Activated naive CD4-positive, alpha-beta T cell treated with Interleukin-2 at 50 U/mL for 16 hours (primary cell): ENCODE measurements around the gene SCUBE2.
A peak's percentile ranks its signal among the peaks of the same experiment; 100 is the strongest.

ENCODE experiments used
- DNase-seq: peaks from one replicate; pipeline ENCODE4 v3.0.0-alpha.2; 2020

SCUBE2 gene

DNA sequence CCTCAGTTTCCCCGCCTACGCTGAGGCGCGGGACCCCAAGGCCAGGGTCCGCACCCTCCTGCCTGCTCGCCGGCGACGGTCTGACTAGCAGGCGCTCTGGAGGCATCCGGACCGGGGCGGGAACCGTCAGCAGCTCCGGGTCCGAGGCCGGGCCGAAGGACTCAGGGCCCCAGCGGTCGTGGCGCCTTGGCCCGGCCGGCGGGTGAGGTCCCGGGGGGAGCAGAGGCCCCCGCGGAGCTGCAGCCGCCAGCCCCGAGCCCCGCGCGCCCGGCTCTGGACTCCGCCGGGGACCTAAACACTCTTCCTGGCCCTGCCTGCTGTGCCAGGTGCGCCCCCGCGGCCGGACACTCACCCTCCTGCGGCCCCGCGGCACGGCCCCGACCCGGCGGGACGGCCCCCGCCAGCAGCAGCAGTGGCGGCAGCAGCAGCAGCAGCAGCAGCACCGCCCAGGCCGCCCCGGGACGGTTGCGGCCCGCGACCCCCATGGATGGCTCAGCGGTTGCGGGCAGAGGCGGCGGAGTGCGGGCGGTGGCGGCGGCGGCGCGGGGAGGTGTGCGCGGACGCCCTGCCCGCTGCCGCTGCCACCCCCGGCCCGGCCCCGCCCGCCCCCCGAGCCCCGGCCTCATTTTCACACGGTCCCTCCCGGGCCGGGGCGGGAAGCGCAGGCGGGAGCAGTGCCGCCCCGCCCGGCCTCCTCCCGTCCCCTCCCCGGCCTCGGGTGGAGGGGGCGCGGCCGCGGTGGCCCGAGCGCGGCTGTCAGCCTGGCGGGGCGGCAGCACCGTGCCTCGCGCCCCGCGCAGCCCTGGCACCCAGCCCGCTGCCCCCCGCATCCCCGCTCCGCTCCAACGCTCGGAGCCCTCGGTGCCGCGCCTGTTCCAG, at the start of gene SCUBE2:
Gene SCUBE2 (minus strand): TSS at position 556 of the 879 bp plus-strand sequence. CDS start 71 bp downstream, at position 485.
- DNase-seq = no peak

DNA sequence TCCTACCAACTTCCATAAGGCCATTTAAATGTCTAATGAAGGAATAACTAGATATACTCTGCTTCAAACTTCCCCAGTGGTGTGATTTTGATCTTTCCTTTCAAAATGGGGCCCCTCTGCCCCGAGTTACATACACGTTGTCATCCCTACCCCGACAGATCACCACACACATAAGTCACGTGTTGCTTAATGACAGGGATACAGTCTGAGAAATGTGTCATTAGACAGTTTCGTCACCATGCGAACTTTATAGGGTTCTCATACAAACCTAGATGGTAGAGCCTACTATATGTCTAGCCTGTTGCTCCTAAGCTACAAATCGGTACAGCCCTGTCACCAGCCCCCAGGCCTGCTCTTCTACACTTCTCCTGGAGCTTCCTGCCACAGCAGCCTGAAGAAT, 49.8 kb upstream of the SCUBE2 start:
- no peak for DNase-seq

DNA sequence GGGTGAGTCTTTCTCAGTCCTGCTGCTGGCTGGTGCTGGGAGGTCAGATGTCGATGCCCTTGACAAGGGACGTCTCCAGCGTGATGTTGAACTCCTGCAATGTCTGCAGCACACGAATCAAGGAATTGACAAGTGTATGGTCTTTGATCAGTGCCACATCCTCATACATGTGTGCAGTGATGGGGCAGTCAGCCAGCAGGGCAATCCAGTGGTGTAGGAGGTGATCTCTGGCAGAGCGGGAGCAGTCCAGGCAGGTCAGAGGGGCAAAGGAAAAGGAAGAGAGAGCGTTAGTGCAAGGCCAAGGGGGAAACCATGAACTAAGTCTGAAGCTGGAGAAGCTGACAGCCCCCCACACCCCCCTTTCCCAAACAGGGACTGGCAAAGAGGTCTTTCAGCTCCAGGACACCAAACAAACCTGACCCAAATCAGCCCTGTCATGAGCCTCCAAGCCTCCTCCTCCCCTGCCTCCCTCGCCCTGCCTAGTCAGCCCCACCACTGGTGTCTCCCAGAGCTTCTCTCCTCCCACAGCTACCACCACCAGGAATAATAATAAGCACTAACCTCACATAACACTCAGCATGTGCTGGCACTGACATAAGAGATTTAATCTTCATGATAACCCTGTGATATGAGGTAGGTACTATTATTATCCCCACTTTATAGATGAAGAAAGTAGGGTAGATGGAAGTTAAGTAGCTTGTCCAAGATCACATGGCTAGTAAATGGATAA, 48.4 kb upstream of the SCUBE2 start:
- no peak for DNase-seq

DNA sequence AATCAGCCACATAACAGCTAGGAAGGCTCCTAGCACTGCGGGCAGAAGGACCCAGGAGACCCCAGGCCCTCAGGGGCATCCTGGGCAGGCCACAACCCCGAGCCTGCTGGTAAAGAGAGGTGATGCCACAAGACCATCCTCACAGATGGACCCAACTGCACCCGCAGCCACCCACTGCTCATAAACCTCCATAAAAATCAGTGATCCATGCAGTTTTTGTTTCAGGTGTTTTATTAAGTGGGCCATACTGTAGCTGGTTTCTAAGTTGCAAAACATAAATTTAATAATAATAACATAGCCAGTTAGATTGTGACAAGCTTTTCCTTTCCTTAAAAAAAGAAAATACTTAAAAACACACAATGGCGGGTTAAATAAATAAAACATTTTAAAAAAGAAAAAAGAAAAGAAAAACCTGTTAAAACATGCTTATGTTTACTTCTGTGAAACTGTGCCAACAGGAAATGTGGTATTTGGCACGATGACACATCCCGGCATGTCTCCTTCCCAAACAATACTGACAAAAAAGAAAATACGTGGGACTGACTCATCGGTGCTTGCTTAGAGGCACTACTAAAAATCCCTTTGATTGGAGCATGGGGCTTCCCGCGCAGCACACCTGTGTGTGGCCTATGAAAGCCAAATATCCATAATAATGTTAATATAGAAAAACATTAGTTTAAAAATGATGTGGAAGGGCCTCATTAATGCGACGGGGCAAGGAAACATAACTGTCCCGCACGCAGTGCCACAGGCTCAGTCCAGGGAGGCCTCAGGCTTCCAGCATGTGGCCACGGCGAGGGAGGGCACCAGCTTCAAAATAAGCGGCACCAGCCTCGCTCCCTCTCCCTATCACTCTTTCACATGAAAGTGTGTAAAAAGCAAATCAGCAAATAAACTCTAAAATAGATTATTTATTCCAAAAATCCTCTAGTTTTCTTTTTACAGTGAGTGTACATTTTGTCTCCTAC, 47.5 kb upstream of the SCUBE2 start:
- DNase-seq = peak; percentile 30

DNA sequence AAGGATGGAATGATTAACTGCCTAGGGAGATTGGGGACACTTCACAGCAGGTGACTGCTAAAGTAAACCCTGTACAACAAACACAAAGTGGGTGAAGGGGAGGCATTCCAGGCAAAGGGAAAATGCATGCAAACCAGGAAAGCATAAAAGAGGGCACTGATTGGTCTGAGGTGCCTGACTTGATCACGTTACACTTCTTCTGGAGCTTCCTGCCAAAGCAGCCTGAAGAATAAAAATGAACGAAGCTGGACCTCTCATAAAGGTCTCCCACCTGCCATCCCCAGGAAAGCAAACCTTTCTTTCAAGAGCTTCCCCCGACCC, 46.7 kb upstream of the SCUBE2 start:
- DNase-seq = no peak

DNA sequence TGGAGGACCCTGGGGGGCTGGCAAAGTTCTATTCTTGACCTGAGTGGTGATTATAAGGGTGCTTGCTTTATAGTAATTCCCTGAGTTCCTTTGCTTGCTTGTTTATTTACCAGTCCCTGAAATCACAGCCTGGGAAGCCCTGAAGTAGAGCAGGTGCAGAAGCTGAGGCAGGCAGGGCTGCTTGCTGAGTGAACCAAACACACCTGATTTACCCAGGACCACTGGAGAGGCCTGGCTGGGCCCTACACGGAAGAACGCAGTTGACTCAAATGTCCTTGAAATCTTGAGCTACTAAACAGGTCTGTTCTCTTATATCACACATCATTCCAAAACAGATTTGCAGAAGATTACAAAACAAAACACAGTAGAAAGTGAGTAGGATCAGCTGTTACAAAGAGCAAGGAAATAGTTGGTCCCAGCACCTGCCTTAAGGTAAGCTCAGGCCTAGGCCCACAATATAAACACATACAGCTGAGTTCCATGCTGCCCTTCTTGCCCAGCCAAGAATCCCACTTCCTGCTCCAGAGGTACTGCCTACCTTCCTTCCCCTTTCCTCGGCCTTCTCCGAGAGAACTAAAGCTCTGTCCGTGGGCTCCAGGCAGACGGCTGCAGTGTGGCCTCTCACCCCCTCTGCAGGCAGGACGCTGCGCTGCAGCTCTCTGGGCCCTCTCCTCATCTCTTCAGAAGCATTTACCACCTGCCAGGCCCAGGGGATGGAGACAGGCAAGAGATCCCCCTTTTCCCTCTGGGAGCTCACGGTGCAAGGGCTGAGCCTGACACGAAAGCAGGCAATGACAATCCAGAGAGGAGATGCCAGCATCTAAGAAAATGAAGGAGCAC, 46.1 kb upstream of the SCUBE2 start:
- DNase-seq = peak; percentile 77

DNA sequence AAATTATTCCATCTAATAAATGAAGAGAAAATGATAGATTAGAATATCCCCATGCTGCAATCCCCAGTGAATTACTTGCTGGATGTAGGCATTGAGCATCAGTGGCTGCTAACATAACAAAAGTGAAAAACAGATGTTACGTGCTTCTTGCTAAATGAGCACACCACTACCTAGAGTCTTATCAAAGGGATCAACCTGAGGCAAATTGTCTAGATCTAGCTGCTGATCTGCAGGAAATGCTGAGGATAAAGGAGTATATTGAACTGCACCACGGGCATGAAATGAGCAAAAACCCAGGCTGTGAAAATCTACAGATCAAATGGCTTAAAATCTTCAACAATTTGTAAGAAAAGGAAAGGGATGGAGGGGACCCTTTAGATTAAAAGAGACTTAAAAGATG, 45.3 kb upstream of the SCUBE2 start:
- no peak for DNase-seq

DNA sequence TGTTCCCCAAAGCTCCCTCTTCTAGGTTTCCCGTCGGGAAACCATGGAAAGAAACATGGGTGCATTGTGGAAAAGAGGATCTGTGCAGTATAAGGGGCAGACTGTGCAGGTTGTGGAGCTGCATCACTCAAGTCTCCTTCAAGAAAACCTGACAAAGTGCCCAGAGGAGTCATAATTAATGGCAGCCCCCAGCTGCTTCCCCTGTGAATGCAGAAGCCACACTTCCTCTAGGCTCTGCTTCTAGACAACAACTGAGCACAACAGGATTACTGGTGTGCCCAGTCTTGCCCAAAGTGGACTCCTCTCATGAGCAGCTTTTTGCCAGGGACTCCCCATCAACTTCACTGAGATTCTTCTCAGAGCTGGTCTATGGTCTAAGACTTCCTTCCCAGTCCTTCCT, 42.6 kb upstream of the SCUBE2 start:
- no peak for DNase-seq

DNA sequence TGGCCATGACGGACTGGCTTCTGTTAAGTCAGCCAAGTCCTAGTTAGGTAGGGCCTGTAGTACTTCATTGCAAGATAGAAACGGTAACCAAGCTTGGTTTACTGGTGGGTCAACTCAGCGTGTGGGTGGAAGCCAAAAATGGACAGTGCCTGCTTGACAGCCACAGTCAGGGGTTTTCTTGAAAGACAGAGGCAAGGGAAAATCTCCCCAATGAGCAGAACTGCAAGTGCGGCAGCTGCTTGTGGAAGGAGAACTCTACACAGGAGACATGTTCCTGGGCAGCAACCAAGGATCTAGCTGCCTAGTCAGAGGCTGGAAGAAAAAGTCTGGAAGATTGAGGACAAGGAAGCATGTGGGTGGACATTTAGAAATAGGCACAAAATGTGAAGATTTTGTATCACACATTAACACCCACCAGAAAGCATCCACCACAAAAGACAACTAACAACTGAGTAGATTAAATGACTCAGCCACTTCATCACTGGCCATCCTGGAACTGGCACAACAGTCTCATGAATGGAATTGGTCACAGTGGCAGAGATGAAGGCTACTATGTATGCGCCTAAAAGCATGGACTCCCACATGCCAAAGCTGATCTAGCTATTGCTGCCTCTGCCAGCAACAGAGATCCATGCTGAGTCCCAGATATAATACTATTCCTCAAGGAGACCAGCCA, 40.9 kb upstream of the SCUBE2 start:
- DNase-seq = no peak

DNA sequence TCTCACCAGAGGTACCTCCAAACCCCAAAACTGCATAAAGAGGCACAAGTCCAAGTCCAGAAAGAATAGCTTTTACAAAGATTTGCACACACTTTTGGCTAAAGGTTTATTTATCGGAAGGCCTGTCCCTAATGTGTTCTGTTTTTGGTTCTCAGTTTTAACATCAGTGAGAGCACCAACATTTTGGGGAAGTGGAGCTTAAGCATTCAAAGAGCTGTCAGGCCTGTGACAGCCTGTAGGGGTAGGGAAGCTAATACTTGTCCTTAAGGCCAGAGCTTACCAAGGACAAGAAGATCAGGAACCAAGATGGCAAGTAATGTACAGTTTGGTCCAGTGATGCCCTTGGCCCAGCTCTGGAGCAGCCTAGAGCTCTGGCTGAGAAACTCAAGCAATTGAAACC, 38.9 kb upstream of the SCUBE2 start:
- no peak for DNase-seq

DNA sequence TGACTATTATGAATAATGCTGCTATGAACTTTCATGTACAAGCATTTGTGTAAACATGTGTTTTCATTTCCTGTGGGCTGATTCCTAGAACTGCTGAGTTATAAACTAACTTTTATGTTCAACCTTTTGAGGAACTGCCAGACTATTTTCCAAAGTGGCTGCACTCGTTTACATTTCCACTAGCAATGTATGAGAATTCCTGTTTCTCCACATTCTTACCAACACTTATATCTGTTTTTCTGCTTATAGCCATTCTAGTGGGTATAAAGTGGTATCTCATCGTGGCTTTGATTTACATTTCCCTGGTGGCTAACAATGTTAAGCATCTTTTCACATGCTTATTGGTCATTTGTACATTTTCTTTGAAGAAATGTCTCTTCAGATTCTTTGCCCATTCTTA, 35.2 kb upstream of the SCUBE2 start:
- no peak for DNase-seq

DNA sequence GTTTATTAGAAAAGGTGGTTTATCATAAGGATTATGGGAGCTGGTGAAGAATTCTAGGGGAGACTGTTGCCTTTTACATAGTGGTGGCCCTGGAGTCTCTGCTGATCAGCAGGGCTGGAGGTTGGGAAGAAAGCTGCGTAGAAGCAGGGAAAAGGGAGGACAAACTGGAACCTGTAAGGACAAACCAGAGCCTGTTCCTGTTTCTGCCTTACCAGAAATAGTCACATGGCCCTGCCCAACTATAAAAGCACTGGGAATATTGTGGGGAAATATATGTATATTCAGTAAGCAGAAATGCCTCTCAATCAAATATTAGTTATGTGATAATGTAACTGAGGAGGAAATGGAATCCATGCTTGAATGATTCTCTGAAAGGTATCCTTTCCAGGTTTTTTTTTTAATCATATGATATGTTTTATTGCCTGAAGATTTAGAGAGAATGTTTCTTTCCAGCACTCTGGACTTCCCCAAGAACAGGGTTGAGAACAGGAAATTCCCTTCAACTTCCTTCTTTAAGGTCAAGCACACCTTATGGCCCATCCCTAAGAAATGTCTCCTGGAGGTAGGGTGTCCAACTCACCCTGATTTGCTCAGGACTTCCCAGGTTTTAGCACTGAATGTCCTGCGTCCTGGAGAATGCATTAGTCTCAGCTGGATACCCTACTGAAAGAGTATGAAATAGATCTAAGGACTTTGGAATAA, 33.9 kb upstream of the SCUBE2 start:
- no peak for DNase-seq

DNA sequence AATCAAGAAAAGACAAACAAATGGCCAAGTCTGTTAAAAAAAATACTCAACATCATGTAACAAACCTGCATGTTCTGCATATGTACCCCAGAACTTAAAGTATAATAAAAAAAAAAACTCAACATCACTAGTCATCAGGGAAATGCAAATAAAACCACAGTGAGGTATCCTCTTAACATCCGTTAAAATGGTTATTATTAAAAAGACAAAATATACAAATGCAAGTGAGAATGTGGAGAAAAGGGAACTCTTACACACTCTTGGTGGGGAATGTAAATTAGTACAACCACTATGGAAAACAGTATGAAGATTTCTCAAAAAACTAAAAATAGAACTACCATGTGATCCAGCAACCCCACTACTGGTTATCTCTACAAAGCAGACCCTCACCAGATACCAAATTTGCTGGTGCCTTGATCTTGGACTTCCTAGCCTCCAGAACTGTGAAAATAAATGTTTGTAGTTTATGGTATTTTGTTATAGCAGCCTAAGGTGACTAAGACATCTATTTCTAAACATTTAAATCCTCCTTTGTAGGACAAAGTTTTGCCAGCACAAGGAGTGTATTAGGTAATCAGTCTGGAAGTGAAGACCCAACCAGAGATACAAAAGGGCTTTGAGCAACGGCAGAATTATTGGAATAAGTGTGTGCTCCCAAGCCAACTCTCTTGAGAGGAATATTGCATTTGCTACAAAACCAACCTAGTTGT, 32.4 kb upstream of the SCUBE2 start:
- no peak for DNase-seq

DNA sequence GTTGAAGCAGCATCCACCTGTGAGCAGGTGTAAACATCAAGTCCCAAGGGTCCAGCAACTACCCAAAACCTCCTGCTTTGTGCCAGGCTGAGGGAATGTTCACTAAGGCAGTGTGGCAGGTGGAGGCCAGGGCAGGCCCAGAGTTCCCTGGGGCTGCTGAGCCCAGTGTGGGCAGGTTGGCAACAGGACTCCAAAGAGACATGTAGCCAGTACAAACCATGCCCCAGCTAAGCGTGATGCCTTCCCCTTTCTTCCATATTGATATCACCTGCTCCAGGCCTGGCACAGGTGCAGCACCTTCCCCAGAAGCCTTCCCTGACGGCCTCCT, 30.0 kb upstream of the SCUBE2 start:
- DNase-seq = no peak

DNA sequence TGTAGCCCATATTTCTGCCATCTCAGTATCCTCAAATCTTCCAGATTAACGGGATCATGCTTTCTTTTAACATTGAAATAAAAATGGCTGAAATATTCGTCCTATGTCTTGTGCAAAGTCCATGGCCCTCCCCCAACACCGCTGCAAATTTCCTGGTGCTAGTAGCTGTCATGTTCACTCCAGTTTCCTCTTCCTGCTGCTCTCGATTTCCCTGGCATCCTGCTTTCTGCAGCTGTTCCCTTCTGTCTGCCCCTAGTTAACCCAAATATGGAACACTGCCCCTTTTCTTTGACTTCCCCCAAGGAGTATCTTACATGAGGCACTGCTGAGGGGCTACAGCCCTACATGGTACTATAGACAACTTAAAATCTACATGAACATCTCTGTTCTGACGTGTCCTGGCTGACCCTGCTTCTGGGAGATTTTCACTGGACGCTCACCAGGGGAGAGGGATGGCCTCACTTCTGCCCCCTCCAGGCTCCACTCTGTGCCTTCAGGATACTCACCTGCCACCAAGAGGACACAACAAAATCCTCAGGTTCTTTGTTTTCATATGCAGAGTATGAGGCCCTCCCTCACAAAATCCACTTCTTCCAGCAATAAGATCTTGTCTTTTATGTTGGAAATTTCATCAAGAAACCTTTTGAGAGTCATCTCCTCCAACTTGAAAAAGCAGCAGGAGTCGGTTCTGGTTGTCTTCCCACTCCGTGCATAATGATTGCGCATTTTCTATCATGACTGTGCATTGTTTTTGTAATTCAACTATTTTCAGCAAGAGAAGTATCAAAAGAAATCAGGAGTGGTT, 29.5 kb upstream of the SCUBE2 start:
- DNase-seq = no peak

DNA sequence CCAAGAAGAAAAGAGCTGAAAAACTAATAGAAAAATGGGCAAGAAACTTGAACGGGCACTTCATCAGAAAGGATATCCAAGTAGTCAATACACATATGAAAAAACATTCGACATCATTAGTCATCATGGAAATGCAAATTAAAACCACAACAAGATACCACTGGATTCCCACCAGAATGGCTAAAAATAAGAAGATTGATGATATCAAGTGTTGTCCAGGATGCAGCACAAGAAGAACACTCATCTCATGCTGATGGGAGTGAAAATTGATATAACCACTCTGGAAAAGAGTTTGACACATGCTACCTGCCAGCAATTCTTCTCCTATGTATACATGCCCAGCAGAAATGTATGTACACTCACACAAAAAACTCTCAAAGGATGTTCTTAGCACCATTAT, 26.9 kb upstream of the SCUBE2 start:
- no peak for DNase-seq

DNA sequence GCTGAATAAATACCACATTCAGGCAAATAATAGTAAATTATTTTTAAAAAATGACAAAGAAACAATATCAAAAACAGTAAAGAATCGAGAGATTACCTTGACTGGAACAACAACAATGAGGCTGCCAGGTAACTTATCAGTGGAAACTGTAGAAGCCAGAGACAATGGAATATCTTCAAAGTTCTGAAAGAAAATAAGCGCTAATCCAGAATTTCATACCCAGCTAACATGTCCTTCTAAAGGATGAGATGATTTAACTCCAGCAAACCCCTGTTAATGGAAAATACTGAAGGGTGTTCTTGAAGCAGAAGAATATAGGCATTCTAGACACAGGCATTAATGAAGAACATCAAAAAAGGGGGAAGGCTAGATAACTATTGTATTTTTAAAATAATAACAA, 20.7 kb upstream of the SCUBE2 start:
- DNase-seq = no peak

DNA sequence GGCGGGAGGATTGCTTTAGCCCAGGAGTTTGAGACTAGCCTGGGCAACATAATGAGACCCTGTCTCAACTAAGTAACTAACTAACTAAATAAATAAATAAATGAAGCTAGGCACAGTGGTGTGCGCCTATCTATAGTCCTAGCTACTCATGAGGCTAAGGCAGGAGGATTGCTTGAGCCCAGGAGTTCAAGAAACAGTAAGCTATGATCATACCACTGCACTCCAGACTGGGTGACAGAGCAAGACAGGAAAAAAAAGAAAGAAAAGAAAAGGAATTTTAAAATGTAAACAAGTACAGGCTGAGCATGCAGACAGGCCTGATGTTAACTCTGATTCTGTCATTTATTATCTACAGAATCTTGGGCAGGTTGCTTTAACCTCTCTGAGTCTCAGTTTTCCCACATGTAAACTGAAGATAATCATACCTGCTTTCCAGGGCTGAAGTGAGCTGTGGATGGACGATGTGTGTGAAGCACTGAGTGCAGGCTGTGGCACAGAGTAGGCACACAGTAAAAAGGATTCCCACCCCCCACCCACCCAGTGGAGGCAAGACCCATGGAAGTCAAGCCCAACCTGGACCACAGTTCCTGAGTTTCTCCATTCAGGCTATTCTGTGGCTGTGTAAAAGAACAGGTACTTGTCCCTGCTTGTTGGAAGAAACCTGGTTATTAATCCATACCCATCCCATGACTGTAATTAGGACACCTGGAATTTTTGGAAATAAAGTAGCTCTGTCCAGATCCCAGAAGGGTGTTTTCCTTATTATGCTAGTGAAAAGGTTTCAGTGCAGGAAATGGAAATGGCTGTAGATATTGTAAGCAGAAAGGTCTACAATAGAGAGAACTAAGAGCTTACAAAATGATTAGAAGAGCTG, 18.7 kb upstream of the SCUBE2 start:
- DNase-seq = no peak

DNA sequence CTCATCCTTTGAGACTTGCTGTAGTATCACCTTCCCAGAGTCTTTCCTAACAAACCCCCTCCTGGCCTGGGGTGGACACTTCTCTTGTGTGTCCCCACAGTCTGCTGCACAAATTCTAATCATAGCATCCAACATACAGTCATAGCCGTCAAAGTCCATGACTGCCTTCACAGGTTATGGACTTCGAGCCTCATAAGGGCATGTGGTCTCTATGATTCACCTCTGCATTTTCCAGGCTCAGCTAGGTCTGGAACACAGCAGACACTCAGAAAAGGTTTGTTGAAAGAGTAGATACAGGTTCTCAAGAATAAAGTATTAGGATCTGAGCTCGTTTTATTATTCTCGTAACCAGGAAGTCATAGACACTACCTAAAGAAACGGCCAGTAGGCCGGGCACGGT, 13.2 kb upstream of the SCUBE2 start:
- DNase-seq = no peak
